Spinal cord (tissue), 10 donors: ENCODE results near the gene THUMPD2. TPM values are rescaled to one million over a fixed set of nuclear protein-coding genes. Genes with fewer than 3 reads are reported as not detected.
A peak's percentile ranks its signal among the peaks of the same experiment; 100 is the strongest.

Experiments
- DNase-seq, 6 donors: peaks; one replicate each; pipeline versions ENCODE4 v3.0.0 to v3.0.0-alpha.2; 2013 to 2015; ENCODE audit warnings: low spot score in 6 of 6, low read depth in 4 of 6
- H3K27ac ChIP-seq: one replicate; pipeline ENCODE4 v1.5.1; 2013; ENCODE audit warnings: low read depth, low read length, control low read depth
- H3K27me3 ChIP-seq: one replicate; pipeline ENCODE4 v1.6.1; 2013; ENCODE audit warnings: low read length; ENCODE audit not compliant: control insufficient read depth, insufficient read depth
- H3K36me3 ChIP-seq: one replicate; pipeline ENCODE4 v1.6.1; 2013; ENCODE audit warnings: low read length; ENCODE audit not compliant: control insufficient read depth, insufficient read depth
- H3K4me1 ChIP-seq: one replicate; pipeline ENCODE4 v1.6.1; 2013; ENCODE audit warnings: low read length; ENCODE audit not compliant: control insufficient read depth, insufficient read depth
- H3K4me3 ChIP-seq: one replicate; pipeline ENCODE4 v1.5.1; 2013; ENCODE audit warnings: low read depth, low read length, control low read depth
- H3K9me3 ChIP-seq: one replicate; pipeline ENCODE4 v1.6.1; 2013; ENCODE audit warnings: low read length; ENCODE audit not compliant: control insufficient read depth, insufficient read depth
- WGBS: methylation state at CpG from one replicate; pipeline ENCODE4 v1.1.5; 2013; ENCODE audit warnings: missing lambda C conversion rate; ENCODE audit not compliant: insufficient coverage; 5-methylcytosine and 5-hydroxymethylcytosine counted together
- polyA plus RNA-seq, 2 donors: library from polyadenylated mRNA; unstranded; fragments of 120-200 nt; gene quantifications; one replicate each; pipeline ENCODE4 v1.2.1, GENCODE V29; 2013; ENCODE audit not compliant: insufficient read length in 2 of 2
- total RNA-seq, 2 donors: library from RNA; depleted of rRNA in 1 of 2; stranded (reverse); fragments of 120-200 nt in 1 of 2; fragments of >200 nt in 1 of 2; gene quantifications; one replicate each; pipeline versions ENCODE4 v1.2.3 to v1.2.4, GENCODE V29; 2013 to 2014
- donor health status: healthy.

Gene THUMPD2
- total and polyA plus RNA-seq, 4 donors, result 15.1 to 16.8 (median 15.8) TPM

DNA sequence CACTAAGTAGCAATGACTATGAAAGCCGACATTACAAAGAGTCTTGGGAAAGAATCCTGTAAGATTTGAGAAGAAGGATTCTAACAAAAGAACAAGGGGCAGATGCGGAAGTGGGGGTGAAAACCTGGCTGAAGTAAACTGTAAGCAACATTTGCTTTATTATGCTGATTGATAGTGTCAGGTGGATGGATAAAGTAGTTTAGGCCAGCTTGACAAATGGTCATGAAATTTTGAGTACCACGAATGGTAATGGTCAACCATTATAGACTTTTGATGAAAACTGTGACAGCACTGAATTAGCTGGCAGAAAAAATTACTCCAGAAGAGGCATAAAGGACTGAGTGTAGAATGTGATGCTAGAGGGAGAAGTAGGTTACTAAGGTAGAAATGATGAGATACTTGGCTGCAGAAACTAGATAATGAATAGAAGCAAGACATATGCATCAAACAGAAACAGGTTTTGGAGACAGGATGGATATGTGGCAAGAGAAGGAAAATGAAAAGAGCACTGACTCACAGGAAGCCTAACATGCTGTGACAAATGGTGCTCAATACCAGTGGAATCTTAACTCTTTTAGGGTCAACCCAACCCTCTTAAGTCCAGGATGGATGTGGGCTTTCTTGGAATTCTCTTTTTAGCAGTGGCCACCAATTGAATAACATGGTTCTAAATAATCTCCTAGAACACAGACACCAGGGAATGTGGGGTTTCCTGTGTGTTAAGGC is 6.8 kb downstream of the THUMPD2 start:
- 91% methylated on average over 2 of the region's 3 CpGs for WGBS
- H3K4me1 ChIP-seq, result no peaks in the 10 kb centered on the region
- DNase-seq, result no peak

GRCh38 chr2:39762448-39762847 is 16.6 kb downstream of the THUMPD2 start:
- no peak for DNase-seq
- Histone ChIP-seq H3K27me3 (no peaks in the 10 kb centered on the region), H3K36me3 (peaks cover 4% of the 10 kb centered on the region), H3K27ac (no peak overlapping the region), H3K4me1 (no peaks in the 10 kb centered on the region), H3K9me3 (no peaks in the 10 kb centered on the region), H3K4me3 (no peak overlapping the region)
- WGBS, result no CpG with 5 or more reads among the region's 2 CpGs

More for the DNA sequence above, 6.8 kb downstream of the THUMPD2 start:
- Histone ChIP-seq H3K36me3 (peaks cover 3% of the 10 kb centered on the region), H3K4me3 (no peak overlapping the region), H3K27ac (no peak overlapping the region), H3K9me3 (no peaks in the 10 kb centered on the region), H3K27me3 (no peaks in the 10 kb centered on the region)

GRCh38 chr2:39757156-39757555 is 21.9 kb downstream of the THUMPD2 start:
- 89% methylated on average over 1 of the region's 4 CpGs for WGBS
- Histone ChIP-seq H3K27me3 (no peaks in the 10 kb centered on the region), H3K27ac (no peak overlapping the region), H3K4me3 (no peak overlapping the region), H3K4me1 (no peaks in the 10 kb centered on the region), H3K36me3 (peaks cover 8% of the 10 kb centered on the region), H3K9me3 (no peaks in the 10 kb centered on the region)
- DNase-seq, result no peak

DNA sequence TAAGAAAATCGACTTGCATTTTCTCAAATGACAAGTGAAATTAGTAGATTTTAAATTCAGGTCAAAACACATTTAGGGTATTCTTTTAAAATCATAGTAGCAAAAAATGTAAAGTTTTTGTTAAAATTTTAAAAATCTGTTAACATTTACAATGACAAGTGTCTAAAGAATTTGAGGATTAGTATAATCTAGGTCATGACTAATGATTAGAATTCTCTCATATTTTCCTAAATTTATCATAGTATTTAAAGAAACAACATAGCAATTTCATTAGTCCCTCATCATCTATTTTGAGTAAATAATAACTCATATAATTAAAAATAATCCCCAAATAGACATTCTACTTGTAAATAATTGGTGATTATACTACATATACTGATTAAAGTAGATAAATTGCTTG is 23.6 kb downstream of the THUMPD2 start:
- Histone ChIP-seq H3K36me3 (peaks cover 11% of the 10 kb centered on the region), H3K4me1 (no peaks in the 10 kb centered on the region), H3K27me3 (no peaks in the 10 kb centered on the region), H3K9me3 (no peaks in the 10 kb centered on the region), H3K4me3 (no peak overlapping the region), H3K27ac (no peak overlapping the region)
- no CpG with 5 or more reads among the region's 1 CpG for WGBS
- DNase-seq, result no peak

GRCh38 chr2:39743269-39743776 is 35.7 kb downstream of the THUMPD2 start:
- WGBS, result 22% methylated on average over 1 of the region's 1 CpG
- Histone ChIP-seq H3K4me1 (no peaks in the 10 kb centered on the region), H3K27ac (no peak overlapping the region), H3K27me3 (no peaks in the 10 kb centered on the region), H3K36me3 (no peaks in the 10 kb centered on the region), H3K9me3 (no peaks in the 10 kb centered on the region), H3K4me3 (no peak overlapping the region)
- DNase-seq, result peak in 2 of 6 donors; percentile 48 to 50

DNA sequence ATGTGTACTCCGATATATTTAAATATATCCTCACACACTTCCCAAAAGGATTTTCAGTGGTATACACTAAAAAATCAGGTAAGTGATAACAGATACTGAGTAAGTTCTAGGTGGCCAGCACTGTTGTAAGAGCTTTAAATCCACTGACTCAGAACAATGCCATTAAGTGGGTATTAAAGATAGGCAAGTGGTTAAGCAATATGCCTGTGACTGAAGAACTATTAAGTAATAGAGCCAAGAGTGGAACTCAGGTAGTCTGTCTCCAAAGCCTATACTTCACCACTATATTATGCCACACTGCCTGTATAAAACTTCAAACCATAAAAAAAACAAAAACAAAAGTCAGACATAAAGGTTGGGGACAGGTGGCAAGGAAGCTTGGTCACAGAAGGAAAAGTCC is 37.2 kb downstream of the THUMPD2 start:
- no CpG with 5 or more reads among the region's 1 CpG for WGBS
- Histone ChIP-seq H3K27ac (no peak overlapping the region), H3K36me3 (peaks cover 6% of the 10 kb centered on the region), H3K9me3 (no peaks in the 10 kb centered on the region), H3K4me3 (no peak overlapping the region), H3K4me1 (peaks cover 3% of the 10 kb centered on the region), H3K27me3 (no peaks in the 10 kb centered on the region)
- DNase-seq, result no peak

DNA sequence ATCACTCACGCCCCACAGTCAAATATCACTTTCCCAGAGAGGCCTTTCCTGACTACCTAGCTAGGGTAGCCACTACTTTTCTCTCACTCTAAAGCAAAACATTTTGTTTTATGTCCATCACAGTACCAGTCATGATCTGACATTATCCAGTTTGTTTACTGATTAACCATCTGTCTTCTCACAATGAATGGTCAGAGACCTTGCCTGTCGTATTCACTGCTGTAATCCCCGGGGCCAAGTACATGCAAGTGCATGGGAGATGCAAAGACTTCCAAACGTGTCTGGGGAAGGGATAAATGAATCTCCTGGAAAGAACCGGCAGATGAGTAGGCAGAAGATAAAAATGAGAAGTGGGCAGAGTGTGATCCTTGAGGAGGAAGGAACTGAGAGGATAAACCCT is 39.7 kb downstream of the THUMPD2 start:
- Histone ChIP-seq H3K4me3 (no peak overlapping the region), H3K9me3 (no peaks in the 10 kb centered on the region), H3K36me3 (peaks cover 6% of the 10 kb centered on the region), H3K27ac (no peak overlapping the region), H3K27me3 (no peaks in the 10 kb centered on the region), H3K4me1 (peaks cover 3% of the 10 kb centered on the region)
- 57% methylated on average over 5 of the region's 5 CpGs for WGBS
- no peak for DNase-seq

DNA sequence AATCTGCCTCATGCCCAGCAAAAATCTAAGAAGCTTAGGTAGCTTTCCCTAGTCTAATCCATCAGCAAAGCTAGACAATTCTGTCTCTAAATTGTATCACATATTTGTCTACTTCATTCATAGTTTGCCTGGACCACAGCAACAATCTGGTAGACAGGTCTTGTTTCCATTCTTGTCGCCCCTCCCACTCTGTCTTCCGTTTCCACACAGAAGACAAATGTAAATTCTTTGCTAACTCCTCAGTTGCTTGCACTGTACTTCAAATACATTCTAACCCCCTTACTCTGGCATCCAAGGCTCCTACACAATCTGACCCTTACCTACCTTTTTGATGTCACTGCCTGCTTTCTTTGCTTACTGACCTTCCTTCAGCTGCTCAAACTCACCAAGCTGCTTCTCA is 40.1 kb downstream of the THUMPD2 start:
- H3K9me3 ChIP-seq, result no peaks in the 10 kb centered on the region
- peaks cover 3% of the 10 kb centered on the region for H3K4me1 ChIP-seq
- 88% methylated on average over 2 of the region's 2 CpGs for WGBS
- peaks cover 6% of the 10 kb centered on the region for H3K36me3 ChIP-seq
- no peak overlapping the region for H3K27ac ChIP-seq
- no peaks in the 10 kb centered on the region for H3K27me3 ChIP-seq
- no peak overlapping the region for H3K4me3 ChIP-seq
- no peak for DNase-seq

- WGBS, result 48% methylated on average over 8 of the region's 8 CpGs
- peak in 1 of 6 donors; percentile 47 for DNase-seq
- H3K9me3 ChIP-seq, result no peaks in the 10 kb centered on the region
- H3K27me3 ChIP-seq, result no peaks in the 10 kb centered on the region
- no peak overlapping the region for H3K4me3 ChIP-seq
- H3K27ac ChIP-seq, result peak overlapping the region; percentile 37
- H3K36me3 ChIP-seq, result peaks cover 6% of the 10 kb centered on the region
- peaks cover 3% of the 10 kb centered on the region for H3K4me1 ChIP-seq
These were observed 41.4 kb downstream of the THUMPD2 start for GRCh38 chr2:39737661-39738060.

DNA sequence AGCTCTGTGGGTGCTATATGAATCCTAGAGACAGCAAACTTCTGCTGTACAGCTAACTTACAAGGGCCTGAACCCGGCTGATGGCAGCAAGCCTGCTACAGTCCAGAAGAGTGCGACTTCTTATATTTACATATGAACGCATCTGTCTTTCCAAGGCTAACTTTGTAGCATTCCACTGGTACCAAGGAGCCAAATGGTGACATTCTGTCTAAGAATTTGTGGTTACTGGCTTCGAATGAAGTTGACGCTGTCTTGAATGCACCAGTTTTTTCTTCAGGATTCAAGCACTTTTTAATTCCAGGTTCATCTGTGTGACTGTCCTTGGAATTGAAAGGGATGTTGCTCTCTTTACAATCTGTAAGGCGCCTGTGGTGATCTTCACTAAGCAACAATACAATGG is 42.4 kb downstream of the THUMPD2 start:
- Histone ChIP-seq H3K36me3 (peaks cover 6% of the 10 kb centered on the region), H3K27me3 (no peaks in the 10 kb centered on the region), H3K9me3 (no peaks in the 10 kb centered on the region), H3K4me3 (no peak overlapping the region), H3K27ac (no peak overlapping the region), H3K4me1 (peaks cover 3% of the 10 kb centered on the region)
- DNase-seq, result peak in 2 of 6 donors; percentile 22 to 46
- 37% methylated on average over 2 of the region's 6 CpGs for WGBS
